Tibial artery (tissue), 4 donors: ENCODE data around the gene CRYGN.

ENCODE experiments used
- DNase-seq, 2 donors: peaks; one replicate each; pipeline ENCODE4 v3.0.0-alpha.2; 2019
- H3K27ac ChIP-seq, 2 donors: fragments of 200-600 bp; sonication (generic) in 1 of 2; 1 replicate in 1 of 2; 2 replicates in 1 of 2; pipeline ENCODE4 v1.5.1; 2018 to 2019; ENCODE audit warnings: mild to moderate bottlenecking in 1 of 2
- H3K27me3 ChIP-seq, 2 donors: fragments of 200-600 bp; sonication (generic) in 1 of 2; one replicate each; pipeline versions ENCODE4 v1.5.1 to v1.6.0; 2016 to 2019
- H3K36me3 ChIP-seq, 3 donors: fragments of 200-600 bp; sonication (generic) in 2 of 3; one replicate each; pipeline ENCODE4 v1.5.1; 2016 to 2019; ENCODE audit warnings: mild to moderate bottlenecking in 2 of 3
- H3K4me1 ChIP-seq, 4 donors: fragments of 200-600 bp; sonication (generic) in 2 of 4; 1 replicate in 3 of 4; 2 replicates in 1 of 4; pipeline ENCODE4 v1.5.1; 2016 to 2019
- H3K4me3 ChIP-seq, 2 donors: fragments of 200-600 bp; sonication (generic) in 1 of 2; 1 replicate in 1 of 2; 2 replicates in 1 of 2; pipeline ENCODE4 v1.5.1; 2018 to 2019; ENCODE audit warnings: mild to moderate bottlenecking in 2 of 2
- H3K9me3 ChIP-seq, 3 donors: fragments of 200-600 bp; sonication (generic) in 1 of 3; one replicate each; pipeline ENCODE4 v1.5.1; 2016 to 2019
- CTCF ChIP-seq, 2 experiments: fragments of 200-600 bp in 1 of 2; fragments of 450-650 bp in 1 of 2; IDR thresholded peaks; one replicate each; pipeline ENCODE4 v1.5.1; 2017 to 2019; ENCODE audit warnings: antibody characterized with exemption in 2 of 2, mild to moderate bottlenecking in 1 of 2, moderate library complexity in 1 of 2
- intact Hi-C: fragments of 100-400 bp; cut with DNase I; formaldehyde crosslinking; loops from one replicate; pipeline ENCODE4 v1.15.0; 2023; ENCODE audit warnings: low total_unique reads

Gene CRYGN

GRCh38 chr7:151380199-151381097, 59.5 kb downstream of the CRYGN start:
- DNase-seq: no peak

GRCh38 chr7:151379534-151380198, 60.3 kb downstream of the CRYGN start:
- Histone ChIP-seq H3K9me3 (no peaks in the 10 kb centered on the region), H3K27me3 (peaks cover 0 to 14% of the 10 kb centered on the region in 2 donors), H3K36me3 (peaks cover 26 to 58% (median 38%) of the 10 kb centered on the region in 3 donors), H3K27ac (no peak overlapping the region), H3K4me1 (peaks cover 0 to 18% (median 14%) of the 10 kb centered on the region in 4 donors), H3K4me3 (no peak overlapping the region)
- TF ChIP-seq CTCF (IDR thresholded peaks at IDR 0.05): no peak
- no peak for DNase-seq
- intact Hi-C loops: loop anchor here (10.0 kb wide), 1 partner anchor 385 kb away; no protein-coding TSS in a partner anchor

More at GRCh38 chr7:151380199-151381097, 59.5 kb downstream of the CRYGN start:
- H3K4me1 ChIP-seq: peaks cover 0 to 26% (median 18%) of the 10 kb centered on the region in 4 donors
- H3K9me3 ChIP-seq: no peaks in the 10 kb centered on the region
- no peak overlapping the region for H3K27ac ChIP-seq
- no peak for TF ChIP-seq CTCF (IDR thresholded peaks at IDR 0.05)
- peaks cover 0 to 14% of the 10 kb centered on the region in 2 donors for H3K27me3 ChIP-seq
- peaks cover 25 to 51% (median 30%) of the 10 kb centered on the region in 3 donors for H3K36me3 ChIP-seq
- intact Hi-C loops: no loop called here
- no peak overlapping the region for H3K4me3 ChIP-seq

- no peak overlapping the region for H3K27ac ChIP-seq
- H3K36me3 ChIP-seq: peaks cover 31 to 63% (median 43%) of the 10 kb centered on the region in 3 donors
- H3K9me3 ChIP-seq: no peaks in the 10 kb centered on the region
- no peak for TF ChIP-seq CTCF (IDR thresholded peaks at IDR 0.05)
- H3K4me3 ChIP-seq: no peak overlapping the region
- intact Hi-C loops: loop anchor here (10.0 kb wide), 1 partner anchor 386 kb away; no protein-coding TSS in a partner anchor
- DNase-seq: no peak
- H3K27me3 ChIP-seq: peaks cover 0 to 14% of the 10 kb centered on the region in 2 donors
- peaks cover 0 to 18% (median 14%) of the 10 kb centered on the region in 4 donors for H3K4me1 ChIP-seq
Measured at GRCh38 chr7:151379193-151379520, 60.8 kb downstream of the CRYGN start.
